PC-3 (cell line): Measurements from ENCODE around the gene RFLNA.

ENCODE experiments used
- EZH2 ChIP-seq: fragments of 300-600 bp; sonication (generic); IDR thresholded peaks from one replicate; pipeline ENCODE4 v1.6.1; 2017; ENCODE audit warnings: antibody characterized with exemption, mild to moderate bottlenecking, low read length; ENCODE audit not compliant: unreplicated experiment
- EZH2phosphoT487 ChIP-seq: fragments of 300-600 bp; sonication (generic); IDR thresholded peaks from 2 replicates; pipeline ENCODE4 v1.6.1; 2018; ENCODE audit warnings: mild to moderate bottlenecking, antibody characterized with exemption, low read length, borderline replicate concordance
- TF ChIP-seq, protein P1 (sequence below): fragments of 300-600 bp; sonication (generic); conservative IDR thresholded peaks from 2 replicates; pipeline ENCODE4 v1.5.1; 2017; ENCODE audit warnings: antibody characterized with exemption, low read depth, mild to moderate bottlenecking, low read length

DNA sequence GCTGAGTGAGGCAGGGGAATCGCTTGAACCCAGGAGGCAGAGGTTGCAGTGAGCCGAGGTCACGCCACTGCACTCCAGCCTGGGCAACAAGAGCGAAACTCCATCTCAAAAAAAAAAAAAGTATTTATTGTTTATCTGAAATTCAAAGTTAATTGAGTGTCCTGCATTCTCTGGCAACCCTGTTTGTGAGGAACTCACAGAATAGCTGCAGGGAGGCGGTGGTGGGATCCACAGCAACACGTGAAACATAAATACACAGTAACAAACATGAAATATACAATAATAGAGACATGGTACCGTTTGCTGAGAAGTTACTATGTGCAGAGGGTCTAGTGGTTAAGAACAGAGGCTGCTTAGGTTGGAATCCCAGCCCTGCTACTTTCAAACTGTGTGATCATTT is 43.7 kb upstream of the RFLNA start:
- TF ChIP-seq, protein P1, sequence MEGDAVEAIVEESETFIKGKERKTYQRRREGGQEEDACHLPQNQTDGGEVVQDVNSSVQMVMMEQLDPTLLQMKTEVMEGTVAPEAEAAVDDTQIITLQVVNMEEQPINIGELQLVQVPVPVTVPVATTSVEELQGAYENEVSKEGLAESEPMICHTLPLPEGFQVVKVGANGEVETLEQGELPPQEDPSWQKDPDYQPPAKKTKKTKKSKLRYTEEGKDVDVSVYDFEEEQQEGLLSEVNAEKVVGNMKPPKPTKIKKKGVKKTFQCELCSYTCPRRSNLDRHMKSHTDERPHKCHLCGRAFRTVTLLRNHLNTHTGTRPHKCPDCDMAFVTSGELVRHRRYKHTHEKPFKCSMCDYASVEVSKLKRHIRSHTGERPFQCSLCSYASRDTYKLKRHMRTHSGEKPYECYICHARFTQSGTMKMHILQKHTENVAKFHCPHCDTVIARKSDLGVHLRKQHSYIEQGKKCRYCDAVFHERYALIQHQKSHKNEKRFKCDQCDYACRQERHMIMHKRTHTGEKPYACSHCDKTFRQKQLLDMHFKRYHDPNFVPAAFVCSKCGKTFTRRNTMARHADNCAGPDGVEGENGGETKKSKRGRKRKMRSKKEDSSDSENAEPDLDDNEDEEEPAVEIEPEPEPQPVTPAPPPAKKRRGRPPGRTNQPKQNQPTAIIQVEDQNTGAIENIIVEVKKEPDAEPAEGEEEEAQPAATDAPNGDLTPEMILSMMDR, result no peak
- TF ChIP-seq EZH2 (no peak), EZH2phosphoT487 (no peak)
